CD4-positive, alpha-beta T cell (primary cell): Measurements from ENCODE around the gene CABYR. TPM values are rescaled to one million over a fixed set of nuclear protein-coding genes. Genes with fewer than 3 reads are reported as not detected.
"Not testable (repeated sequence)": the region's sequence is repeated elsewhere in the genome, so short reads cannot be mapped to it uniquely, and the experiment has no call there.

Source experiments
- ATAC-seq: fragments of 200-7000 bp; cut with Tn5 transposase; one replicate; pipeline ENCODE4 v1.10.0; 2022; ENCODE audit warnings: mild to moderate bottlenecking; ENCODE audit not compliant: poor library complexity
- CTCF ChIA-PET: fragments of 350-600 bp; sonication (Branson Sonifier 250); formaldehyde crosslinking; loops from one replicate; lab custom pipeline; 2021; ENCODE audit warnings: antibody characterized with exemption, inconsistent platforms; lab: Charles Lee
- POLR2A ChIA-PET: fragments of 350-600 bp; sonication (Branson Sonifier 250); formaldehyde crosslinking; loops from one replicate; lab custom pipeline; 2021; ENCODE audit warnings: antibody characterized with exemption, inconsistent platforms; lab: Charles Lee
- DNase-seq, 14 experiments: peaks; one replicate each; pipeline ENCODE4 v3.0.0-alpha.2; 2013 to 2020; ENCODE audit warnings: mixed read lengths in 2 of 14
- H3K27ac ChIP-seq, 2 donors: one replicate each; pipeline versions ENCODE4 v1.5.1 to v1.7.0; 2013; ENCODE audit warnings: low read length in 2 of 2, low read depth in 1 of 2, mild to moderate bottlenecking in 1 of 2
- H3K27me3 ChIP-seq, 2 experiments: 1 replicate in 1 of 2; 2 replicates in 1 of 2; pipeline versions ENCODE4 v1.6.1 to v1.7.0; 2013; ENCODE audit warnings: low read length in 2 of 2, control low read depth in 1 of 2, mild to moderate bottlenecking in 1 of 2, moderate library complexity in 1 of 2; ENCODE audit not compliant: insufficient read depth in 2 of 2, control insufficient read depth in 1 of 2
- H3K36me3 ChIP-seq: one replicate; pipeline ENCODE4 v1.6.1; 2013; ENCODE audit warnings: low read length, control low read depth; ENCODE audit not compliant: insufficient read depth
- H3K4me1 ChIP-seq: one replicate; pipeline ENCODE4 v1.6.1; 2013; ENCODE audit warnings: low read length, control low read depth; ENCODE audit not compliant: insufficient read depth
- H3K4me3 ChIP-seq: one replicate; pipeline ENCODE4 v1.5.1; 2013; ENCODE audit warnings: mild to moderate bottlenecking, low read length, moderate library complexity
- H3K9me3 ChIP-seq, 2 experiments: 1 replicate in 1 of 2; 2 replicates in 1 of 2; pipeline versions ENCODE4 v1.6.1 to v1.7.0; 2013; ENCODE audit warnings: low read length in 2 of 2, mild to moderate bottlenecking in 2 of 2, control low read depth in 1 of 2, moderate library complexity in 1 of 2; ENCODE audit not compliant: control insufficient read depth in 1 of 2, insufficient read depth in 1 of 2
- H3K27ac Mint-ChIP-seq: one replicate; pipeline ENCODE4 v1.8.0; 2020; ENCODE audit warnings: mixed read lengths
- H3K27me3 Mint-ChIP-seq: one replicate; pipeline ENCODE4 v1.8.0; 2021; ENCODE audit warnings: mixed read lengths
- H3K36me3 Mint-ChIP-seq: one replicate; pipeline ENCODE4 v1.8.0; 2021; ENCODE audit warnings: low read depth, mixed read lengths
- H3K4me1 Mint-ChIP-seq: one replicate; pipeline ENCODE4 v1.8.0; 2021; ENCODE audit warnings: low read depth, mixed read lengths
- H3K4me3 Mint-ChIP-seq: one replicate; pipeline ENCODE4 v1.8.0; 2020; ENCODE audit warnings: mild to moderate bottlenecking, mixed read lengths
- H3K9me3 Mint-ChIP-seq: one replicate; pipeline ENCODE4 v1.8.0; 2020; ENCODE audit warnings: mixed read lengths
- CTCF ChIP-seq: fragments of 200-600 bp; IDR thresholded peaks from one replicate; pipeline ENCODE4 v1.8.0; 2022; ENCODE audit warnings: antibody characterized with exemption, mild to moderate bottlenecking
- intact Hi-C, 2 experiments: fragments of 100-400 bp; cut with DNase I in 1 of 2; cut with micrococcal nuclease in 1 of 2; formaldehyde crosslinking; loops; one replicate each; pipeline versions ENCODE4 v1.15.1 to v1.9.0; 2023 to 2025; cut with DNase I, micrococcal nuclease
- total RNA-seq, 174 experiments: library from RNA in 2 of 174; stranded (reverse) in 2 of 174; gene quantifications; one replicate each; pipeline ENCODE4 v1.2.3 and lab custom pipeline; 2021 to 2026

Gene CABYR
- total RNA-seq, 2 experiments from 2014 or later: 0.75 to 0.85 TPM

GRCh38 chr18:24142376-24142775 is 3.5 kb downstream of the CABYR start:
- ATAC-seq (no peak), DNase-seq (no peak)
- no peaks in the 10 kb centered on the region for H3K9me3 Mint-ChIP-seq
- ChIA-PET CTCF (no interaction called here), POLR2A (interaction anchor here (0.6 kb wide), 1 partner anchor 120 kb away, joined by 3 read pairs; no protein-coding TSS in a partner anchor)
- intact Hi-C loops: no loop called here
- TF ChIP-seq CTCF: no peak
- Histone ChIP-seq H3K9me3 (no peaks in the 10 kb centered on the region), H3K4me1 (peaks cover 17% of the 10 kb centered on the region), H3K4me3 (no peak overlapping the region), H3K27ac (no peak overlapping the region), H3K36me3 (no peaks in the 10 kb centered on the region), H3K27me3 (peaks cover 0 to 20% of the 10 kb centered on the region in 2 experiments)
- H3K27me3 Mint-ChIP-seq: peaks cover 31% of the 10 kb centered on the region
- H3K27ac Mint-ChIP-seq: no peak overlapping the region
- peaks cover 16% of the 10 kb centered on the region for H3K4me1 Mint-ChIP-seq
- H3K36me3 Mint-ChIP-seq: no peaks in the 10 kb centered on the region
- no peak overlapping the region for H3K4me3 Mint-ChIP-seq

- POLR2A ChIA-PET, CTCF ChIA-PET, H3K27me3 Mint-ChIP-seq, H3K27me3 ChIP-seq, H3K4me3 ChIP-seq, H3K36me3 Mint-ChIP-seq, H3K27ac Mint-ChIP-seq, H3K4me3 Mint-ChIP-seq, DNase-seq, H3K9me3 ChIP-seq, ATAC-seq, H3K9me3 Mint-ChIP-seq, H3K27ac ChIP-seq, H3K36me3 ChIP-seq, H3K4me1 Mint-ChIP-seq, intact Hi-C loops, H3K4me1 ChIP-seq: not testable (repeated sequence)
Observed at GRCh38 chr18:24149591-24149990, 10.7 kb downstream of the CABYR start.

- no peak for TF ChIP-seq CTCF
- Histone ChIP-seq H3K27me3 (no peaks in the 10 kb centered on the region), H3K36me3 (no peaks in the 10 kb centered on the region), H3K4me1 (no peaks in the 10 kb centered on the region), H3K9me3 (no peaks in the 10 kb centered on the region), H3K4me3 (no peak overlapping the region), H3K27ac (no peak overlapping the region)
- Mint-ChIP-seq H3K4me3 (no peak overlapping the region), H3K36me3 (no peaks in the 10 kb centered on the region), H3K9me3 (no peaks in the 10 kb centered on the region), H3K4me1 (no peaks in the 10 kb centered on the region), H3K27me3 (no peaks in the 10 kb centered on the region), H3K27ac (no peak overlapping the region)
- intact Hi-C loops: no loop called here
- ATAC-seq: no peak
- DNase-seq: no peak
- ChIA-PET POLR2A (no interaction called here), CTCF (no interaction called here)
Observed at GRCh38 chr18:24153397-24153796, 14.5 kb downstream of the CABYR start.

- H3K27ac ChIP-seq: no peak overlapping the region
- Mint-ChIP-seq H3K4me3 (no peak overlapping the region), H3K9me3 (no peaks in the 10 kb centered on the region), H3K27me3 (no peaks in the 10 kb centered on the region), H3K4me1 (no peaks in the 10 kb centered on the region), H3K27ac (no peak overlapping the region), H3K36me3 (no peaks in the 10 kb centered on the region)
- no peak overlapping the region for H3K4me3 ChIP-seq
- H3K27me3 ChIP-seq: no peaks in the 10 kb centered on the region
- H3K36me3 ChIP-seq: no peaks in the 10 kb centered on the region
- intact Hi-C loops: no loop called here
- H3K9me3 ChIP-seq: no peaks in the 10 kb centered on the region
- POLR2A ChIA-PET: no interaction called here
- no peaks in the 10 kb centered on the region for H3K4me1 ChIP-seq
- ATAC-seq: no peak
- DNase-seq: no peak
- TF ChIP-seq CTCF: no peak
- CTCF ChIA-PET: no interaction called here
Observed at GRCh38 chr18:24157855-24158254, 19.0 kb downstream of the CABYR start.
